ENCODE data around the gene GNG11. TPM values are rescaled to one million over a fixed set of nuclear protein-coding genes. Genes with fewer than 3 reads are reported as not detected.

Gene GNG11
- total RNA-seq, 1 donor from 2014 or later, result 18.4 TPM

DNA sequence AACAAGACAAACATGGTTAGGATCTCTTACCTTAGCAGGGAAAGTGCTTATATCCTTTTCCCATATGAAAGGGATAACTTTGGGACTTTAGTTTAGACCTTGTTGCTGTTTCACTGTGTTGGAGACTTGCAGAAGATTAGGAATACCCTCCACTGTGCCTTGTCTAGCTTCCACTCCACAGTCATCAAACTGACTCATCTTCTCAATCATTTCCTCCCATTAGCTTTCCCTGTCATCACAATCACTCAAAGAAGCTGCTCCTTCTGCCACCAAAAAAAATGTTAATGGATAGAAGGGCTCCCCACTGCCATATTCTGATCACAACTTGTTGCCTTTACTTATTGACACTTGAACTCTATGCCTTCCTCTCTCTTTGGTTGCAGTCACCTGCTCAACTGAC, 16.8 kb downstream of the GNG11 start:
- DNase-seq (no peak), ATAC-seq (ENCODE audit: poor library complexity) (no peak)
- intact Hi-C loops (cut with DNase I), result no loop called here

- no peak for ATAC-seq (ENCODE audit: poor library complexity)
- intact Hi-C loops (cut with DNase I), result no loop called here
- DNase-seq, result no peak
Observed at GRCh38 chr7:93941945-93942344, 20.4 kb downstream of the GNG11 start.

DNA sequence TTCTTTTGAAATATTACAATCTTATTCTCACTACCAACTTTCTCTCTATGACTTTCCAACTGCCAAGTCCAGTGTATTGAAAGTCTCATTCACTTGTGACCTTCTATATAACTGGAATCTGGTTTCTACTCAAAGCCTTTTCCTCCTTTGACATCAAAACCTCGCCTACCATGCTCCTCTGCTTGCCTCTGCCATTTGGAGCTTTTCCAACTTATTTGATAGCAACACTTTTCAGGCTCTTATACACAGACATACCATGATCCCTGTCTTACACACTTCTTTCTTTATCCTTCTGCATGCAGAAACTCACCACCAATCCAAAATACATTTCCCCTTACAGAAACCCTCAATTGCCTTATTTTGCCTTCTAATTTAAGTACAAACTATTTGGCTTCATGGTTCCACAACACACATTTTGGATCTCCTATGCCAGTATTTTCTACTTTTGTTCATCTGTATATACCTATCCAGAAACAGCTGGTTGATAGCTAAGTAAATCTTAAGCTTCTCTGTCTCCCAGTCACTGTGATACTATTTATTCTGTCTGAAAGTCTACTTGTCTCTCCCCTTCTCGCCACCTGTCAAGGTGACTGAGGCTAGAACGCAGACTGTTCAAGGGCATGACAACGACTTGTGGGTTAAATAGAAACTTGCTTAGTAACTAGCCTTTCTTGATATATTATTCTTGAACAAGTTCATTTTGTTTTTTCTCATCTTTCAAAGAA, 22.4 kb downstream of the GNG11 start:
- intact Hi-C loops (cut with DNase I), result no loop called here
- ATAC-seq (ENCODE audit: poor library complexity), result no peak
- DNase-seq, result no peak

- ATAC-seq (ENCODE audit: poor library complexity), result peak; percentile 36
- intact Hi-C loops (cut with DNase I), result no loop called here
Observed at GRCh38 chr7:93944673-93945072, 23.1 kb downstream of the GNG11 start.

GRCh38 chr7:93945083-93945482, 23.5 kb downstream of the GNG11 start:
- intact Hi-C loops (cut with DNase I), result no loop called here
- ATAC-seq (ENCODE audit: poor library complexity) (no peak), DNase-seq (no peak)

More at GRCh38 chr7:93944673-93945072, 23.1 kb downstream of the GNG11 start:
- no peak for DNase-seq

DNA sequence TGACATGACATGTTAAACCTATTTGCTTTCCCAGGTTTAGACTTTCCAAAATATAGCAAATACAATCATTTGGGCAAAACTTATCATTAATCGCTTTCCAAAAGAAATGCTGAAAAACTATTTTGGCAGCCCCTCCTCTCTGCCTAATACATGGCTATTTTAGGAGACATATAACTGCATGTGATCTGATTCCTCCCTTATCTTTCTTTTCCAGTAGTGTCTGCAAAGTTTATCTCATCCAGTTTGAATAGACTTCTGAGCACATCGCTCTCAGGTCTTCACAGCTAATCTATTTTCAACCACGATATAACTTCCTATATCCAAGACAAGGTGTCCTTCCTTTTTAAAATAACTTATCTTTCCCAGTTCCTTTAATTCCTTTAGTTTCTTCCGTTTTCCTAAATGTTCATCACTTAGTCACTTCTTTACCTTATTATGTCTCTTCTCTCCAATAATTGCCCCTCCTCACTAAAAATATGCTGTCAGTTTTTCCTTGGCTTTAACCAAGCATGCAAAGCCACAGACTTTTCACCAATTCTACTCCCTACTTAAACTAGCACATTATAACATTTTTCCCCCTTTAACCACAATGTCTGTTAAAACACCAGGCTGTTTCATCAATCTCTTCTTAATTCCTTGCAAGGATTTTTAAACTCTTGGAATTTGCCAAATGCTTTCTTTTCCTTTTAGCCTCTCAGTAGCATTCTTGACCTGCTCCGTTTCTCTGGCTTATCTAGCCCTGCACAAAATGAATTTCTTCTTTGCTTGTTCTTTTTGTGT, 24.4 kb downstream of the GNG11 start:
- ATAC-seq (ENCODE audit: poor library complexity) (no peak), DNase-seq (no peak)
- intact Hi-C loops (cut with DNase I), result no loop called here

GRCh38 chr7:93948106-93948505, 26.6 kb downstream of the GNG11 start:
- ATAC-seq (ENCODE audit: poor library complexity) (no peak), DNase-seq (no peak)
- intact Hi-C loops (cut with DNase I), result no loop called here

DNA sequence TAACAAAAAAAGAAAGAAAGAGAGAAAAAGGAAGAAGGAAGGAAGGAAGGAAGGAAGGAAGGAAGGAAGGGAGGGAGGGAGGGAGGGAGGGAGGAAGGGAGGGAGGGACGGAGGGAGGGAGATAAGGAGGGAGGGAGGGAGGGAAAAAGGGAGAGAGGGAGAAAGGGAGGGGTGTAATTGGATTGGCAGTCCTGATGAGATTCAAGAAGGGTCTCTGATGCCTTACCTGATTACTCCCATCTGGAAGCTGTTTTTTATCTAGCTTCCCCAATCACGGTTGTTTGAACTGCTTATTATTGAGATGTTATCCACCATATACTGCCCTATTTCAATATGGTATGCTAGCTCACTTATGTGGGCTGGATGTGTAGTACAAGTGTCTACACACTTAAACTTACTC, 27.3 kb downstream of the GNG11 start:
- ATAC-seq (ENCODE audit: poor library complexity), result no peak
- no peak for DNase-seq
- intact Hi-C loops (cut with DNase I), result no loop called here

DNA sequence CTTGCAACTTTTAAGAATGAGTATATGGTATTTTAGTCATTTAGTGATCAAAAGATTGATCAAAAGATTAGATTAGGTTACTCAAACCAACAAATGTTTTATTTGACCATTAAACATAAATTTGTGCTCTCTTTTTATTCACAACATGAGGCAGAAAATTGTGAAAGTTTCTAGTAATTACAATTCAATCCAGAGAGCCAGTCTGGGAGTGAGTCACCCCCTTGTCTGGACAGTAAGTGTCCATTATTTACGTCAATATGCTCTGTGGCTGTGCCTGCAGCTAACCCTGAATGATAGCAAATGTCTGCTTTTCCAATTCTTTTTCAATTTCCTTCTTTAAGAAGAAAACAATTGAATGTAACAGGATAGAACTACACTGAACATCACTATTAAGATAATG, 27.9 kb downstream of the GNG11 start:
- intact Hi-C loops (cut with DNase I), result no loop called here
- ATAC-seq (ENCODE audit: poor library complexity) (no peak), DNase-seq (no peak)

DNA sequence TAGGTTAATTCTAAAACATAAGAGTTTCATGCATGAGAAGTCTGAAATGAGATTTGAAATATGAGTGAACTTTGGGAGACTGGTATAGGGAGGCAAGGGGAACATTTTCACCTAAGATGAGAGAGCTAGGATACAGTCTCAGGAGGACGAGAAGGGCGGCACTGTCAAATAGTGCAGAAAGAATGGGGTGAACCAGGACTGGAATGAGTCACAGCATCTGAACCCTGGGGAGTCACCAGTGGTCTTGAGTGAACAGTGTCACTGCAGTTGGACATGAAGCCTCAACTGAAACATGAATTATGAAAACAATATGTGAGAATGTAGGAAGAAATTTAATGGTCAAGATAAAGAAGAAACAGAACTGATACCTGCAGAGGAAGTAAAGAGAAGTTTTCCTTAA, 33.8 kb downstream of the GNG11 start:
- ATAC-seq (ENCODE audit: poor library complexity) (no peak), DNase-seq (no peak)
- intact Hi-C loops (cut with DNase I), result no loop called here

DNA sequence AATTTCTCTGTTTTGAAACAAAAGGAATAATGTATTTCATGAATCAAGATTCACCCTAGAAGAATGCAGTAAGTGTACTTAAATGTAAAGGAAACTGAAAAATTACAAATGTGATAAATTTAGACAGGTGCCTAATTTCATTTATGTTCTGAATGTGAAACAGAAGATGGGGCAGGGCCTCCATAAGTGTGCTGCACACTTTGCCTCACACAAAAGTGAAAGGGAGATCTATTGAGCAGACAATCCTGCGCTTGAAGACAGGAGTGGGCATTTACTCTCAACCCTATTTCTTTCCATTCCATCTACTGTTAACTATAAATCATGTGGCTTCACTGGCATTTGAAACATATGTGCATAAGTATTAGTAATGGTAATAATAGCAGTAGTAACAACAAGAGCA, 36.2 kb downstream of the GNG11 start:
- ATAC-seq (ENCODE audit: poor library complexity), result no peak
- intact Hi-C loops (cut with DNase I), result no loop called here
- no peak for DNase-seq

GRCh38 chr7:93958216-93958615, 36.7 kb downstream of the GNG11 start:
- DNase-seq, result no peak
- no peak for ATAC-seq (ENCODE audit: poor library complexity)
- intact Hi-C loops (cut with DNase I), result no loop called here

DNA sequence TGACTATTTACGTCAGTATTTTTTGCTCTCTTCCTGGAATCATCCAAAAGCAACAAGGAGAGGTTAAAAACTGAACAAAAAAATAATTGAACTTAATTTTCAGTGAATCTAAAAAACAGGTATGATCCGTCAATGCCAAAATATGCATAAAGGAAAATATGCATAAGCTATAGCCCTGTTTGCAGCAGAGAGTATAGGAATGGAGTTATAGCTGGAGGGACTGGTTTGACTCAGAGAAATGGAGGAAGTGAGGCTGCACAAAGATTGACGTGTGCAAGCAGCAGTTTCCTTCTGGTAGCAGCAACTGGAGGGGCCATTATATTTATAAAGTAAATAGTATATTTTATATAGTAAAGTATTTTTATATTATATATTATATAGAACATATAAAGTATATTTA, 37.1 kb downstream of the GNG11 start:
- ATAC-seq (ENCODE audit: poor library complexity), result no peak
- intact Hi-C loops (cut with DNase I), result no loop called here
- DNase-seq, result no peak

DNA sequence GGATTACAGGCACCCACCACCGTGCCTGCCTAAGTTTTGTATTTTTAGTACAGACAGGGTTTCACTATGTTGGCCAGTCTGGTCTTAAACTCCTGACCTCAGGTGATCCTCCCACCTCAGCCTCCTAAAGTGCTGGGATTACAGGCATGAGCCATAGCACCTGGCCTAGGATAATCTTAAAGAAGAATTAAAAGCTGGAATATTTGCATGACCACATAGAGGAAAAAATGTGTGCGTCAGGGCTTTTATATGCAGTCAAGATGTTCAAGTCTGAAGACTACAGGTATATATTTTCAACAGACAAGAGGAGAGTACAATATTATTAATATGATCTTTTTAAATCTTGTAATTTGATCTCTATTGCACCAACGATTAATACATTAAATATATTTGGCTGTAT, 39.5 kb downstream of the GNG11 start:
- no peak for DNase-seq
- ATAC-seq (ENCODE audit: poor library complexity), result no peak
- intact Hi-C loops (cut with DNase I), result no loop called here

GRCh38 chr7:93964262-93964661, 42.7 kb downstream of the GNG11 start:
- DNase-seq (no peak), ATAC-seq (ENCODE audit: poor library complexity) (no peak)
- intact Hi-C loops (cut with DNase I), result no loop called here

- intact Hi-C loops (cut with DNase I), result no loop called here
- ATAC-seq (ENCODE audit: poor library complexity), result no peak
- DNase-seq, result no peak
Observed at GRCh38 chr7:93964813-93965212, 43.3 kb downstream of the GNG11 start.

- intact Hi-C loops (cut with DNase I), result no loop called here
- DNase-seq (no peak), ATAC-seq (ENCODE audit: poor library complexity) (no peak)
Observed at GRCh38 chr7:93968911-93969620, 47.5 kb downstream of the GNG11 start.

DNA sequence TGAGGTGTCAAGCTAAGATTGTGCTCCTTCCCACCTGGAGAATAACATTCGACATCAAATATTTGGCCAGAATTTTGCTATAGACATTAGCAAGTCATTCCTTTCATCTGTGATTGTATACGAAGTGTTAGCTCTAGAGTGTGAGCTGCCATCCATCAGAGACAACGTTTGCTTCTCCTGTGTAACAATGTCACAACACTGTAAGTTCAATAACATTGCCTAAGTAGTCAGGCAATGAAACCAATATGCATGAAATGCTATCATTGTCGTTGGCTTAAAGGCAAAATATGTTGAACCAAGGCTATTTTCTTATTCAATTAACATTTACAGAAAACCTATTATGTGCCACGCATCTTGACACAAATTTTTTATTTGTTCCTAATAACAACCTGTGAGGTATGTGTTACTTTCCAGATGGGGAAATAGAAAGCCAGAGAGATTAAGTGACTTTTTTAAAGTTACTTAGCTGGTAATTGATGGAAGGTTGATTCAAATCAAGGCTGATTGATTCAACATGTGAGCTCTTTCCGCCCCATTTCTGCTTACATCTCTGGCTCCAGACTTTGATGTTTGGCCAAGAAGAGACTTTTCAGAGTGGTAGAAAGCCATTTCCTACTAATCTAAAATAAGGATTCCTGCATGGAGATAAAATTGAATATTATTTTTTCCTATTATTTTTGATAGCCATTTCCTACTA, 50.6 kb downstream of the GNG11 start:
- intact Hi-C loops (cut with DNase I), result no loop called here
- ATAC-seq (ENCODE audit: poor library complexity), result no peak
- no peak for DNase-seq

GRCh38 chr7:93973134-93973533, 51.6 kb downstream of the GNG11 start:
- DNase-seq (no peak), ATAC-seq (ENCODE audit: poor library complexity) (no peak)
- intact Hi-C loops (cut with DNase I), result no loop called here

Data from Right ventricle myocardium superior (tissue), 1 donor.